Hepatocyte (in vitro differentiated cells): ENCODE results near the gene SND1. TPM values are rescaled to one million over a fixed set of nuclear protein-coding genes. Genes with fewer than 3 reads are reported as not detected.

Experiments used
- DNase-seq: peaks from one replicate; pipeline ENCODE4 v3.0.0-alpha.2; 2016; ENCODE audit warnings: low spot score
- H2AFZ ChIP-seq: fragments of 200-600 bp; sonication (generic); 2 replicates; pipeline ENCODE4 v1.6.0; 2016; ENCODE audit warnings: antibody characterized with exemption, mild to moderate bottlenecking
- H3K27ac ChIP-seq: fragments of 200-600 bp; sonication (generic); 2 replicates; pipeline ENCODE4 v1.5.1; 2016; ENCODE audit warnings: mild to moderate bottlenecking
- H3K27me3 ChIP-seq: fragments of 200-600 bp; sonication (generic); 2 replicates; pipeline ENCODE4 v1.6.1; 2016
- H3K36me3 ChIP-seq: fragments of 200-600 bp; sonication (generic); replicated peaks from 2 replicates; pipeline ENCODE4 v1.5.1; 2016; ENCODE audit warnings: low read depth; ENCODE audit not compliant: insufficient read depth
- H3K4me1 ChIP-seq: fragments of 200-600 bp; sonication (generic); 2 replicates; pipeline ENCODE4 v1.5.1; 2016; ENCODE audit warnings: mild to moderate bottlenecking, moderate library complexity; ENCODE audit not compliant: insufficient read depth
- H3K4me2 ChIP-seq: fragments of 200-600 bp; sonication (generic); 2 replicates; pipeline ENCODE4 v1.6.0; 2016
- H3K4me3 ChIP-seq: fragments of 200-600 bp; sonication (generic); 2 replicates; pipeline ENCODE4 v1.5.1; 2016; ENCODE audit warnings: mild to moderate bottlenecking
- H3K79me2 ChIP-seq: fragments of 200-600 bp; sonication (generic); 2 replicates; pipeline ENCODE4 v1.6.0; 2017; ENCODE audit warnings: mild to moderate bottlenecking
- H3K9me2 ChIP-seq: fragments of 200-600 bp; sonication (generic); replicated peaks from 2 replicates; pipeline ENCODE4 v1.6.0; 2017; ENCODE audit warnings: mild to moderate bottlenecking; ENCODE audit not compliant: insufficient read depth
- H3K9me3 ChIP-seq: fragments of 200-600 bp; sonication (generic); 2 replicates; pipeline ENCODE4 v1.5.1; 2016; ENCODE audit warnings: low read depth, mild to moderate bottlenecking
- H4K20me1 ChIP-seq: fragments of 200-600 bp; sonication (generic); 2 replicates; pipeline ENCODE4 v1.6.0; 2016; ENCODE audit warnings: mild to moderate bottlenecking; ENCODE audit not compliant: insufficient read depth, poor library complexity, severe bottlenecking
- CTCF ChIP-seq: fragments of 200-600 bp; sonication (generic); IDR thresholded peaks from 2 replicates; pipeline ENCODE4 v1.5.1; 2016; ENCODE audit warnings: antibody characterized with exemption, mild to moderate bottlenecking; ENCODE audit not compliant: poor library complexity
- EZH2 ChIP-seq: fragments of 200-600 bp; sonication (generic); IDR thresholded peaks from 2 replicates; pipeline ENCODE4 v1.6.1; 2016; ENCODE audit warnings: antibody characterized with exemption, mild to moderate bottlenecking, borderline replicate concordance
- EZH2phosphoT487 ChIP-seq: fragments of 200-600 bp; sonication (generic); IDR thresholded peaks from one replicate; pipeline ENCODE4 v1.6.1; 2018; ENCODE audit warnings: antibody characterized with exemption, mild to moderate bottlenecking, low read depth, moderate library complexity; ENCODE audit not compliant: unreplicated experiment, severe bottlenecking
- WGBS: methylation state at CpG from one replicate; pipeline ENCODE4 v1.1.6; 2016; ENCODE audit warnings: low lambda C conversion rate; ENCODE audit errors: missing lambda C conversion rate; 5-methylcytosine and 5-hydroxymethylcytosine counted together
- polyA plus RNA-seq: library from polyadenylated mRNA; unstranded; fragments of >200 nt; fragmentation: Nextera tagmentation; extraction: Ambion mirVana; gene quantifications from 2 replicates; pipeline ENCODE4 v1.2.1, GENCODE V29; 2016
- total RNA-seq: library from RNA; depleted of rRNA; stranded (reverse); fragments of >200 nt; gene quantifications from 2 replicates; pipeline ENCODE4 v1.2.3, GENCODE V29; 2014

The SND1 gene
- total and polyA plus RNA-seq, 2 experiments from 2014 or later: 141 to 200 TPM

GRCh38 chr7:127654404-127655394, 2.7 kb downstream of the SND1 start:
- Histone ChIP-seq H3K27me3 (no peaks in the 10 kb centered on the region), H4K20me1 (peaks cover 67% of the 10 kb centered on the region), H3K4me3 (no peak overlapping the region), H3K4me2 (peak overlapping the region; percentile 75), H3K79me2 (peaks cover 74% of the 10 kb centered on the region), H3K4me1 (peaks cover 33% of the 10 kb centered on the region), H3K36me3 (peaks cover 3% of the 10 kb centered on the region), H3K9me3 (no peaks in the 10 kb centered on the region), H3K27ac (no peak overlapping the region), H2AFZ (no peak overlapping the region), H3K9me2 (no peaks in the 10 kb centered on the region)
- 76% methylated on average over 5 of the region's 5 CpGs for WGBS
- TF ChIP-seq EZH2phosphoT487 (no peak), EZH2 (no peak), CTCF (no peak)
- no peak for DNase-seq

DNA sequence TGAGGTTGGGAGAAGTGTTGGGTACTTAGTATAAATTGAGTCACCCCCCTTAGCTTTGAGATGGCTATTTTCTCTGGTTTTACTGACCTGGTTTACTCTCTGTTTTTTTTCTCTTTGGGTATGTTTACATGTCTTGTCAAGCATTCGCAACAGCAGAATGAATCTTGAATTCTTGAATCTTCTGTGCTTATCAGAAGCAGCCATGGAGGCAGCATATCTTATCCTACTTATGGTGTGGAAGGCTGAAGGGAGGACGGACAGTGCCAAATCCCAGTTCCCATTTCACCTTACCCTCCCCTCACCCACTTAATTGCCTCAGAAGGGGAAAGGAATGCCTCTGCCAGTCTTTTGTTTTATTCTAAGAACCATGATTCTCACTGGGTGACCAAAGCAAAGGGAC, 3.7 kb downstream of the SND1 start:
- H3K9me2 ChIP-seq: no peaks in the 10 kb centered on the region
- no peak overlapping the region for H2AFZ ChIP-seq
- no peak overlapping the region for H3K4me3 ChIP-seq
- H3K4me2 ChIP-seq: peak overlapping the region; percentile 75
- H4K20me1 ChIP-seq: peaks cover 77% of the 10 kb centered on the region
- H3K9me3 ChIP-seq: no peaks in the 10 kb centered on the region
- WGBS: 78% methylated on average over 2 of the region's 2 CpGs
- H3K79me2 ChIP-seq: peaks cover 85% of the 10 kb centered on the region
- TF ChIP-seq EZH2: no peak
- TF ChIP-seq EZH2phosphoT487: no peak
- no peak for TF ChIP-seq CTCF
- no peak overlapping the region for H3K27ac ChIP-seq
- DNase-seq: no peak
- peaks cover 3% of the 10 kb centered on the region for H3K36me3 ChIP-seq
- peaks cover 34% of the 10 kb centered on the region for H3K4me1 ChIP-seq
- H3K27me3 ChIP-seq: no peaks in the 10 kb centered on the region

DNA sequence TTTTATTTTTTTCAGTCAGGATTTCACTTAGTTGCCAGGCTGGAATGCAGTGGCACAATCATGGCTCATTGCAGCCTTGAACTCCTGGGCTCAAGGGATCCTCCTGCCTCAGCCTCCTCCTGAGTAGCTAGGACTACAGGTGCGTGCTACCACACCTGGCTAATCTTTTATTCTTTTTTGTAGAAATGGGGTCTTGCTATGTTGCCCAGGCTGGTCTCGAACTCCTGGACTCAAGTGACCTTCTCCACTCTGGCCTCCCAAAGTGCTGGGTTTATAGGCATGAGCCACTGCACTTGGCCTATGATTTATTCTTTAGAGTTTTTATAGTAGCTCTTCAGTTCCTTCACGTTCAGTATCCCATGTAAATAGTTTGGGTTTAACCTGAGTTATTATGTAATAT, 5.5 kb downstream of the SND1 start:
- 93% methylated on average over 3 of the region's 3 CpGs for WGBS
- Histone ChIP-seq H3K27me3 (no peaks in the 10 kb centered on the region), H3K27ac (no peak overlapping the region), H3K9me3 (no peaks in the 10 kb centered on the region), H3K4me1 (peaks cover 30% of the 10 kb centered on the region), H3K4me3 (no peak overlapping the region), H3K79me2 (peaks cover 100% of the 10 kb centered on the region), H3K36me3 (peaks cover 3% of the 10 kb centered on the region), H2AFZ (no peak overlapping the region), H3K4me2 (no peak overlapping the region), H4K20me1 (peaks cover 94% of the 10 kb centered on the region), H3K9me2 (no peaks in the 10 kb centered on the region)
- TF ChIP-seq EZH2phosphoT487 (no peak), EZH2 (no peak), CTCF (no peak)
- no peak for DNase-seq
